Glomerular visceral epithelial cell (primary cell): Measurements from ENCODE around the gene BPNT1.
"Not testable (repeated sequence)": the region's sequence is repeated elsewhere in the genome, so short reads cannot be mapped to it uniquely, and the experiment has no call there.

Experiments
- DNase-seq: peaks from one replicate; pipeline ENCODE4 v3.0.0-alpha.2; 2016; ENCODE audit errors: extremely low spot score

Gene BPNT1

DNA sequence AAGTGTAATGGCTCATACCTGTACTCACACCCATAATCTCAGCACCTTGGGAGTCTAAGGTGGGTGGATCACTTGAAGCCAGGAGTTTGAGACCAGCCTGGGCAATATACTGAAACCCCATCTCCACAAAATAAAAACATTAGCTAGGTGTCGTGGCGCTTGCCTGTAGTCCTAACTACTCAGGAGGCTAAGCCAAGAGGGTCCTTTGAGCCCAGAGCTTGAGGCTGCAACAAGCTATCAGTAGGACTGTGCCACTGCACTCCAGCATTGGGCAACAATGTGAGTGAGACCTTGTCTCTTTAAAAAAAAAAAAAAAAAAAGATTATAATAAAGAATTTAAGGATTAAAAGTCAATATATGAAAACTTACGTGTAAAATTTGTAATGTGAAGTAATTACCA lies 11.7 kb downstream of the BPNT1 start:
- DNase-seq = no peak

DNA sequence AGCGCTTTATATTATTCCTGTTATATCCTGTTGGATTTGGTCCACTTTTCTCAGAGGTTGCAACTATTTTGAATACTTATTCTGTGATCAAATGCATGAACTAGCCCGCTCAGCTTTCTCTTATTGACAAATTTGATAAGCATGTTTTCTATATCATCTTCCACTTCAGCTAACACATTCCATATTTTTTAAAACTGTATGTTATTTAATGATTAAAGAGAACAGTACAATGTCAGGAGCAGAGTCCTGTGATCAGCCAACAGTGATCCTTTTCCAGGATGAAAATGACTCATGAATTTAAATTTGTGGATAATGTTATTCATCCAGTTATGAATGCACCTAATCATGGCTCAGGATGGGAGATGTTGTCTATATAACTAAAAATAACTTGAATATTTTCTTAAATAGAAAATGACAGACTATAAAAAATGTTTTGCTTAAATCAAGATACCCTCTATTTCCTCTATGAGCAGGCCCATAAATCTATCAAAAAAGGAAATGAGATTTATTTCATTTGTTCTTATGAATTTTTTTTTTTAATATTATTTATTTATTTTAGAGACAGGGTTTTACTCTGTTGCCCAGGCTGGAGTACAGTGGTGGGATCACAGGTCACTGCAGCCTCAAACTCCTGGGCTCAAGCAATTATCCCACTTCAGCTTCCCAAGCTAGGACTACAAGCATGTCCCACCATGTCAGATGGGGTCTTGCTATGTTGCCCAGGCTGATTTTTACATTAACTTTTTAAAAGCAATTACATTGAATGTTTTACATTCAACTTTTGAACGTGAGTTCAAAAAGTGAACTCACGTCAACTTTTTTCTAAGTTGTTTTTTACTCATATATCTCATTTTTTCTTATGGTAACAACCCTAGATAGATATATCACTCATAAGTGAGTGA lies 12.5 kb downstream of the BPNT1 start:
- DNase-seq = no peak

DNA sequence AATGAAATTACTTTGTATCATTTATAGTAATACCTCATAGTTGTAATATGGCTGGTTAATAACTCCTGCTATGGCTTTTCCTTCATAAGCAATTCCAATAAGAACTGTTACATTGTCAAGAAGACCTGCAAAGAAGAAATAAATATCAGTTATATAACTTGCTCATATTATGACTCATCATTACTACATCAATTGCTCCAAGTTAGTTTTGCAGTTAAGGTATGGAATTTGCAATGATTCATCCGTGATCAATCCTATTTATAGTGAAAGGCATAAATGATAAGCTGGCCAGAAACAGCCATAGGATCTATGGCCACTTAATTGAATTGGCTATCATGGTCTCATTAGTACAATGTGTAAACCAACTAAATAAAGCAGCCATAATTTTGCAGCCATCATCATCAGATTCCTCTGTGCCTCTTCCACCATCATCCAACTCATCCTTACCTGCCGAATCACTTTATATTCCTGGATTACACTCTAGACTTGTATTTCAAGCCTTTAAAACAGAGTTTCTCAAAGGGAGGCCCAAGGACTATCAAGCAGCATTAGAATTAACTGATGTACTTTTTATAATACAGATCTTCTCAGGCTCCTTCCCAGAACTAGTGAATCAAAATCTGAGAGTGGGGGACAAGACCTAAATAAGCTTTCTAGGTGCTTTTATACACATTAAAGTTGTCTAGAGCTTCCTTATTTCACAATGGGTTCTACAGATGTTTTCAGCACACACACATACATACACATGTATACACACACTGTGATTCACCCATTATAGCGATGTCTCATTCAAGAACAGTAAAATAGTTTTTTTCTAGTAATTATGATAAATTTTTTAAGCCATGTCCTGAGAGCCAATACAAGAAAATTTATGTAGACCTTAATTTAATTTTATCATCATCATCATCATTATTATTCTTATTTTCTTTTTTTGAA lies 22.1 kb downstream of the BPNT1 start:
- DNase-seq = no peak

DNA sequence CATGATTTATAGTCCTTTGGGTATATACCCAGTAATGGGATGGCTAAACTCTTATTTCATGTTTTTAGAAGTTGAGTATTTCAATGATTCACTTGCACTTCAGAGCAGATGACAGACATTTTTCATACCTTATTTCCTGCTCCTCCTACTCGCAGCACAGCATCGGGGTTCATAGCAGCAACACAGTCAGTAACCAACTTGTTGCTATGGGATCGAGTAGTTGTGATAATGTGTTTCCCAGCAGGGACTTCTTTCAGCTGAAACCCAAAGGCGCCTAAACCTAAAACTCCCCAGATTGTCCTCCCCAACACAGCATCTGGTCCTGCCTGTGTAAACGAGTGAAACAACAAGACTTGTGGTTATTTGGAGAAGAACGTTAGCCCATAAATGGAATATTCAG lies 27.0 kb downstream of the BPNT1 start:
- no peak for DNase-seq

DNA sequence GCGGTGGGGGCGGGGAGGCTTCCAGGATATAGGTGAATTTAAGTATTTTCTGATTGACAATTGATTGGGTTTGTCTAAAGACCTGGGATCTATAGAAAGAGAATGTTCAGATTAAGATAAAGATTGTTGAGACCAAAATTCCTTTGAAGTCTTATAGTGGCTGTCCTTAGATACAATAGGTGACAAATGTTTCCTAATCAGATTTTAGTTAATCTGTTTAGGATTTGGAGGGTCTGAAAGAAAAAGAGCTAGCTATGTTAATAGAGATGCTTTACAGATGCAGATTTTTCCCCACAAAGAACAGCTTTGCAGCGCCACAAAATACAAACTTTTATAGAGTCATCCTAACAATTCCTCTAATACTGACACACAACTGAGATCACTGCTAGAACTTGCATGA lies 28.7 kb downstream of the BPNT1 start:
- DNase-seq = no peak

DNA sequence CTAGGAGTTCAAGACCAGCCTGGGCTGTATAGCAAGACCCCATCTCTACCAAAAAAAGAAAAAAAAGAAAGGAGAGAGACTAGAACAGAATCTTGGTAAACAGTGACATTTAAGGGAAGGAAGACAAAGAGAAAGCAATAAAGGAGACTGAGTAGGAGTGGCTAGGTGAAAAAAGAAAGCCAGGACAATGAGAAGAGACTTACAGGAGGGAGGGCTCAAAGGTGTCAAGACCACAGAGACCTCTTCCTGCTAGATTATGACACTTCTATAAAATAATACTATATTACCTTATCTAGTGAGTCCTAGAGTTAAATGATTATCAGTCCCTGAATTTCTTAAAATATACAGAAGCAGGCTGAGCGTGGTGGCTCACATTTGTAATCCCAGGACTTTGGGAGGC lies 33.2 kb downstream of the BPNT1 start:
- no peak for DNase-seq

DNA sequence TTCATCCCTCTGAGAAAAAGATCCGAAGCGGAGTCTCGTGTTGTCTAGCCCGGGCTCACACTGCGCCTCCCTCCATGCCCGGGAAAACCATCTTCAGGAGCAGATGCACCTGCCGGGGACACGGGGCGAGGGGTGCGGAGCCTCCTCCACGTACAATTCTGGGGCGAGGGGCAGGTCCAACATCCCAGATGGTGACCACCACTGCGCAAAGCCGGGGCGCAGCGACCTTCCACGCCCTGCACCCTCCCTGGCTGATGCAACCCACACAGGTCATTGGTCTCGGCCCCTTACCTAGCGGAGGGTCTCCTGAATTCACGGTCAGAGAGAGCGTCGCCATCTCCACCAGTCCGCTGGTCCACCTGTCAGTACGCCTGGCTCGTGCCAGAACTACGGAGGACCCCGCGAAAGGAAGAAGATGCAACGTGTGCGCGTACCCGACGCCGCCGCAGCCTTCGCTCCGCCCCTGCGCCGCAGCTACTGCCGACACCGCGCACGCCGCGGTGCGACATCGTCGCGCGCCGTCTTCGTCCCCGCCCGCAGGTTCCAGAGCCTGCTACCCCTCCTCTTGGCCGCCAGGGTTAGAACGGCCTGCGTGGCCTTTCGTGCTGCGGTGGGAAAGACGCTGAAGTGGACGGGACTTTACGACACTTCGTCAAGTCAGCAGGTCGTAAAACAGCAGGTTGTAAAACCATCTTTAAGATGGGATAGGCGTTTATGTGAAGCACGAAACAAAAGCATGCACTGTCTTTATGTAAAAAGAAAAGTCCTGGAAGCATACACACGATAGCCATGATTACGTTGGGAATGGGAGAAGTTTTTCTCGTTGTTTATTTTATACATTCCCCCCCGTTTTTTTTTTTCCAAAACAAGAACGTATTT lies 43.3 kb downstream of the BPNT1 start, which contains the start of gene EPRS1:
Gene EPRS1 (minus strand): TSS at position 454 of the 879 bp plus-strand sequence. CDS start 117 bp downstream, at position 337.
- DNase-seq = peak; percentile 98

DNA sequence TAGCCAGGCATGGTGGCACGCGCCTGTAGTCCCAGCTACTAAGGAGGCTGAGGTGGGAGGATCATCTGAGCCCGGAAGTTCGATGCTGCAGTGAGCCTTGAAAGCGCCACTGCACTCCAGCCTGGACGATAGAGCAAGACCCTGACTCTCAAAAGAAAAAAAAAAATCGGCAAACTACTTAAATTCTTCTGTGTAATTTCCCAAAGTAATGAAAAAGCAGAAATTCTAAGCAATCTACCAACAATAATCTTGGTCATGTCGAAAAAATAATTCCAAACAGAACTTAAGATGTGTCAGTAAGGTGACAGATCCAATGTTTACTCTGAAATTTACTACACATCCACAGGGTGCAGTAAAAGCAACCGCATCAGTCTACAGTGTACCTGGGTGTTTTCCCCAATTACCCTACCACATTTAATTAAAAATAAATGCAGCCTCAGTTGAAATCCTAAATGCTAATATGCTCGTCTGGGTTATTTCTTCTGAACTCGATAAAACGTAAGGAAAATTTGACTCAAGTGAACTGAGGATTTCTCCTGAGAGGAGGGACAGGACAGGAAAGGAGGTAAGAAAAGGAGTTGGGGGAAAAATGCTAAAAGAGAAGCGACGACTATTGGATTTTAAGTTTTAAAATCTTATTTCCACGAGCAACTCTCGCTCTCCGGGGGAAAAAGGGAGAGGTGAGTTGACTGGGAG lies 44.1 kb downstream of the BPNT1 start:
- DNase-seq = peak; percentile 3

DNA sequence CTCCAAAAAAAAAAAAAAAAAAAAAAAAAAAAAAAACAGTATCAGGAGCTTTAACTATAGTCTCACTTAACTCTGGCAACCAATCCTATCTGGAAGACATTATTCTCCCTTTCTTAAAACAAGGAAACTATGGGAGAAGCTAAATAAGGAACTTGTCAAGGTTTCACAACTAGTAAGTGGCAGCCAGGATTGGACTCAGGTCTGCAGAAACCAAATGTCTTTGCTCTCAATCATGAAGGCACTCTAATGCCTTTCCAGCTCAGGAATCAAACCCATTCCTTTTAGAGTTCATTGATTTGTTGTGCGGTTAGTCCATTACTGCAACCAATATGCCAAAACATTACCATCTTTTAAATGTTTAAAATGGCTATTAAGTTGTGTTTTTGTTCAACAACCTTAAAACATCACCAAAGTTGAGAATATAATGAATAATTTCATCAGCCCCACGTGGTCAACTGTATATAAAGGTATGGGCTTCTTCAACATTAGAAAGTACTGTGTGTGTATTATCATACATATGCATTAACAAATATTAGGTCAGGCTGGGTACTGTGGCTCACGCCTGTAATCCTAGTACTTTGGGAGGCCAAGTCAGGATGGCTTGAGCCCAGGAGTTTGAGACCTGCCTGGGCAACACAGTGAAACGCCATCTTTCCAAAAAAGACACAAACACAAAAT lies 44.8 kb downstream of the BPNT1 start:
- no peak for DNase-seq

DNA sequence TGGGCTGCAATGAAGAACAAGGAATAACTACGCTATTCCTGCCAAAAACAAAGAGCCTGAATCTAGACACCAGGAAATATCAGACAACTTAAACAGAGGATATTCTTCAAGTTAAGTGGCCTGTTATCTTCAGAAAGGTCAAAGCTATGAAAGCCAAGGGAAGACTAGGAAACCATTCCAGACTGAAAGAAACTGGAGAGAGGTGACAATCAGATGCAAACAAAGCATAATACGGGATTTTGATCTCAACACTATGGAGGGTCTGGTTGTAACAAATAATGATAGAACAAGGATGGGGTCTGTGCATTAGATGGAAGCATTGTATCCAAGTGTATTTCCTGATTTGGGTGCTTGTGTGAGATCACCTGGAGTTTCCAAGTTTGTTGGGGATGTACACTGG lies 45.9 kb downstream of the BPNT1 start:
- DNase-seq = no peak

DNA sequence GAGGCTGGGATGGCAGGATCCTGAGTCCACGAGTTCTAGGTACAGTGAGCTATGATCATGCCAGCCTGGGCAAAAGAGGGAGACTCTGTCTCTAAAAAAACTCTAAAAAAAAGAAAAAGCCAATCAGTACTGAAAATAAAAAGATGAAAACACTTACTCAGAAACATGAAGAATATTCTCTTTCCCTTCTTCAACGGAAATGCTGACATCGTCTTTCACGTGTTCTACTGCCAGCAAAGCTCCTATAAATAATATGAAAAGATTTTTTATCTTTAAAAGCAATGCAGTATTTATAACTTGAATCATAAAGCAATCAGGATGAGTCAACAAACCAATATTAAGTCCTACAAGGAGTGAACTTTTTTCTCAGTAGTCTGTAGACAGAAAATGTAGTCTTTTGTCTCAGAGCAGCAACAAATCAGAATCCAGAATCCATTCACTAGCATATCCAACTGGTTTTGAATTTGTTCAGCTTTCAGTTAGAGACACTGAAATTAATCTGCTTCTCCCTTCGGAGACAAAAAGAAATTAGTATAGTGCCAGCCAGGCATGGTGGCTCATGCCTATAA lies 49.5 kb downstream of the BPNT1 start:
- no peak for DNase-seq

DNA sequence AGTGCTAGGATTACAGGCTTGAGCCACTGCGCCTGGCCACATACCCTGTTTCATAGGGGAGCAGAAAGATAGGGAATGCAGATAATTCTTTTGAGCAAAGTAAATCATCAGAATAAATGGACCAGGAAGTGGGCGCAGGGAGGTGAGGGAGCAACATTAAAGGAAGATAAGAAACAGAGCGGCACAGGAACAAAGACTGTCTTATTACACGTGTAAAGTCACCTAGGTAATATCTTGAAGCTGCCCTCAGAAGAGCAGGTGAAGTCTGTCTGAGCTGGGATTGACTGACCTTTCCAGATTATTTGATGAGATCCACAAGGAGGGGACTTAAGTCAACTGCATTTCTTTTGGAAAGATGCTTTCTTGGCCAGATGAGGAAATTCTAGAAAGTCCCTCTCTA lies 50.9 kb downstream of the BPNT1 start:
- no peak for DNase-seq

DNA sequence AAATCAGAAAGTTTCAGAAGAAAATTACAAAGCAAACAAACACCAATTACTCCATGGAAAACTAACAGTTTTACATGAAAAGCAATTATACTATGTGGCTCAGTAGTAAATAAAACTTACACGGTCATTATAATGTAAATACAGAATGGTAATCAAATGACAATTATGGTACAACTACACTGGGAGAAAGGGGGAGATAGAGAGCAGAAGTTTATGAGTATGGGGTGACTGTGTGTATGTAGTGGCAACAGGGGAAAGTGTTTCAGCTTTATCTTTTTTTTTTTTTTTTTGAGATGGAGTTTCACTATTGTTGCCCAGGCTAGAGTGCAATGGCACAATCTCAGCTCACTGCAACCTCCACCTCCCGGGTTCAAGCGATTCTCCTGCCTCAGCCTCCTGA lies 51.8 kb downstream of the BPNT1 start:
- not testable (repeated sequence) for DNase-seq

DNA sequence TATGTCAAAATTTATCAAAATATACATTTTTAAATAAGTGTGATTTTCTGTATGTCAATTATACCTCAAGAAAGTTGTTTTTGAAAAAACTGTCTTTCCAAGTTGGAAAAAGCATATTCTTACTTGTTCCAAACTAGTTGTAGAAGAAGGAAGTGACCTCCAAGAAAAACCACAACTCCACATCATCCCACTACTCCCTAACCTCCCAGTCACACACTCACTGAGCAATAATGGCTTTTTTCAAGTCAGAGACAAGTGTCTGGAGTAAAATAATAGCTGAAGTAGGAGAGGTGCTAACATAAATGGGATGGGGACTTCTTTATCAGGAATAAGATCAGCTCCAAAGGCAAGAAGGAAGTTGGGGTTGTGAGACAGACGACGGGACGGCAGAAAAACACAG lies 56.7 kb downstream of the BPNT1 start:
- DNase-seq = no peak

DNA sequence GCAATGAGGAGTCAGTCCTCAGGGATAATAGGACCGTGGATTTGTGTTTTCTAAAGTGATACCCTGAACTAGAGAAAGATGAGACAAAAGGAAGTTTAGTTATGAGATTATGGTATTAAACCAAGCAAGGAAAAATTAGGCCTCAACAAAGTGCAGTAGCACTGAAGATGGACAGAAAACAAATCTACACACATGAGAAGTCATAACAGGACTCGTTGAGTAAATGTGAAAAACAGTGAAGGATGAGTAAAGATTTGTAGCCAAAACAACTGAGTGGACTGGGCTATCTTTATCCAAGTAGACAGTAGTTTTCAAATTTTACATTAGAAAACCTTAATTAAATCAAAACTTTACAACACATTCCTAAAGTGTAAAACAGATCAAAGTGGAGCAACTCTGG lies 58.3 kb downstream of the BPNT1 start:
- no peak for DNase-seq

DNA sequence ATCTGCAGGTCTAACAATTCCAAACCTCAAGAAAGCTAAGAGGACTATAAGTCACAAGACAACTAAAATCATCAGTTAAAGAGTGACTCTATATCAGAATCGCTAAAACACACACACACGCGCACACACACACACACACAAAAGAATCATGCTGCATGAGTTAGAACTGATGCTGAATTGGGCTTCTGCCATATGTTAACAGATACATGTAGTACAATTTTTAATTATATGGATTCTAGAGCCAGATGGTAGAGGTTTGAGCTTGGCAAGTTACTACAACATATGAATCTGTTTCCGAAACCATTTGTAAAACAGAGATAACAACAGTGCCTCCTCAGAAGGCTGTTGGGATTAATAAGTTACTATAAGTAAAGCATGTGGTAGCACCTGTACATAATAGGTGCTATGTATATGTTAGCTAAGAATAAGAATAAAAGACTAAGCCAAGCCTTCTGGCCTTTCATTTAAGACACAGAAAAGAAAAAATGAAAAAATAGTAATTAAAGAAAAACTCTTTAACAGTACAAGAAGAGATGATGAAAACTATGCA lies 61.2 kb downstream of the BPNT1 start:
- no peak for DNase-seq

DNA sequence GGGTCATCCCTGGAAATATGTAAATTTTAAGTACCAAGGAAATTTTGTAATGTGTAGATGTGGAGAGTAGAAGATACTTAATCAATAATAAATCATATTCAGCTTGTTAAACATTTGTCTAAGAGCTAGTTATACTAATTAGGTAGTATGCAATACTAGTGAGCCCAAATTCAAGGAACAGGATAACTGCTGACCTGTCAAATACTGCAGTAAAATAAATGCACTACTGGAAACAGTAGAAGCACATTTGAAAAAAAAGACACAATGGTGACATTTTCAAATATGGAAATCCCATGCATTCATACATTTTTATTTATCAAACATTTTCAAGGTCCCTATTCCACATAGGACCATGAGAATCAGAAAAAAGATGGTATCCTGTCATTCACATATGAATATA lies 70.5 kb downstream of the BPNT1 start:
- no peak for DNase-seq

DNA sequence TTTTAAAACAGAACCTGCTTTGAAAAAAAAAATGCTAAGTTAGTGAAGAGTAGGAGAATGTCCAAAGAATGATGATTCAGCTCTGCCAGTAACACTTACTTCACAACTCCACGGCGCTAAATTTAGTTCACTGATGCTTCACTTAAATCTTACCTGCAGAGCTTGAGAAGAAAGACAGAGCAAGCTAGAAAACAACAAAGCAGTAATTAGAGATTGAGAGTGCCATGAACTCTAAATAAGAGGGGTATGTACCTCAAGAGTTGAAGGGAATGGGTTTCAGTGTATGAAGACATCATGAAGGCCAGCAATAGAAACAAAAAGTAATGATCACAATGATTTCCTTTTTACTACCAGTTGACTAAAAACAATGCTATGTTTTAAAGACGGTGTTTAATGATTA lies 76.1 kb downstream of the BPNT1 start:
- DNase-seq = no peak

DNA sequence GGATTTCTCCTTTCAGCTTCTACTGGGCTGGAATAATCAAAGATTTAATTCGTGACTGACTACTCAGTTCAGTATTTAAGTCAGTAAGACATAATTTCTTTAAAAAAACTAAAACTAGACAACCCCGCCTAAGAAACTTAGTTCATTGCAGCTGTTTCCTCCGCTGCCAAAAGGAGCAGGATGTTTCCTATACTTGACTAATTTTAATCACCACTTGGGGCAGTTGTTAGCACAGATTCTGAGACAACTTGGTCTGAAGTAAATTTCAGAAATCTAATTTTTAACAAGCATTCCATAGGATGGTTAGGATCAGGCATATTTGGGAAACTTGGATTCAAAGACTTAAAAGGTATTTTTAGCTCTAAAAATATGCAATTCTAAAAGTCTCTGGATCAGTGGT lies 77.3 kb downstream of the BPNT1 start:
- no peak for DNase-seq

DNA sequence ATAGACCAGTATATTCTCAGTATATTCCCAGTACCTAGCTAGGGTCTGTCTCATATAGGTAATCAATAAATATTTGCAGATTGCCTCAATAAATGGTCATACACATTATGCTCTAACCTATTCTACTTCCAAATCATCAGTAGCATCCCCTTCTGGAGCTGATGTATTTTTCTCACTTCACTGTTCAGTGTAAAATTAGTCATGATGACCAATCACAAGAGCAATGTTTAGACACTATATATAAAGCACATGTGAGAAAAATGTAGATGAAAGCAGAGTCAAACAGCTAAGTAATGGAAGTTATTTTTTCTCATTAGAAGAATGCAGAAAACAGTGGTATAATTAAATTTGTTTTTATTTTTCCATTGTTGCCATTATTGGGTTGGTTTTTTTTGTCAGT lies 78.0 kb downstream of the BPNT1 start:
- no peak for DNase-seq
